Forelimb muscle (tissue), 1 donor: ENCODE data around the gene METRNL. TPM values are rescaled to one million over a fixed set of nuclear protein-coding genes. Genes with fewer than 3 reads are reported as not detected.
"Not testable (repeated sequence)": the region's sequence is repeated elsewhere in the genome, so short reads cannot be mapped to it uniquely, and the experiment has no call there.

Source experiments
- DNase-seq: peaks from one replicate; pipeline ENCODE4 v3.0.0-alpha.2; 2013; ENCODE audit warnings: low read depth
- polyA plus RNA-seq: library from polyadenylated mRNA; unstranded; fragments of 120-200 nt; gene quantifications from one replicate; pipeline ENCODE4 v1.2.1, GENCODE V29; 2013; ENCODE audit not compliant: insufficient read length

METRNL gene
- polyA plus RNA-seq, 1 donor: 26.4 TPM

GRCh38 chr17:83106056-83106588 is 26.7 kb downstream of the METRNL start:
- no peak for DNase-seq

- DNase-seq: no peak
Observed at GRCh38 chr17:83106913-83107655, 27.7 kb downstream of the METRNL start.

- no peak for DNase-seq
Observed at GRCh38 chr17:83107656-83108048, 28.2 kb downstream of the METRNL start.

GRCh38 chr17:83108709-83109108 is 29.3 kb downstream of the METRNL start:
- DNase-seq: no peak

GRCh38 chr17:83109386-83109785 is 30.0 kb downstream of the METRNL start:
- DNase-seq: no peak

GRCh38 chr17:83109793-83110645 is 30.6 kb downstream of the METRNL start:
- no peak for DNase-seq

GRCh38 chr17:83110735-83111134 is 31.3 kb downstream of the METRNL start:
- DNase-seq: no peak

- DNase-seq: no peak
Observed at GRCh38 chr17:83111516-83112282, 32.3 kb downstream of the METRNL start.

GRCh38 chr17:83113381-83113780 is 34.0 kb downstream of the METRNL start:
- no peak for DNase-seq

- DNase-seq: no peak
Observed at GRCh38 chr17:83113792-83114191, 34.4 kb downstream of the METRNL start.

GRCh38 chr17:83114706-83115105 is 35.3 kb downstream of the METRNL start:
- DNase-seq: no peak

- DNase-seq: no peak
Observed at GRCh38 chr17:83115202-83115651, 35.8 kb downstream of the METRNL start.

- no peak for DNase-seq
Observed at GRCh38 chr17:83115832-83116231, 36.4 kb downstream of the METRNL start.

- no peak for DNase-seq
Observed at GRCh38 chr17:83116311-83116771, 36.9 kb downstream of the METRNL start.

GRCh38 chr17:83116783-83117555 is 37.6 kb downstream of the METRNL start:
- DNase-seq: no peak

GRCh38 chr17:83117583-83117982 is 38.2 kb downstream of the METRNL start:
- DNase-seq: no peak

- no peak for DNase-seq
Observed at GRCh38 chr17:83118071-83118841, 38.8 kb downstream of the METRNL start.

- no peak for DNase-seq
Observed at GRCh38 chr17:83119987-83120864, 40.8 kb downstream of the METRNL start.

- not testable (repeated sequence) for DNase-seq
Observed at GRCh38 chr17:83121473-83121872, 42.1 kb downstream of the METRNL start.
